GM21717 (cell line): Measurements from ENCODE around the gene CACNA1C.

Experiments
- ATAC-seq: cut with Tn5 transposase; IDR thresholded peaks from one replicate; pipeline ENCODE4 v1.9.1; 2021; ENCODE audit warnings: mild to moderate bottlenecking, moderate library complexity; ENCODE audit not compliant: unreplicated experiment

CACNA1C gene

GRCh38 chr12:2333491-2334195, 280.9 kb downstream of the CACNA1C start:
- ATAC-seq = no peak

- ATAC-seq = no peak
Measured at GRCh38 chr12:2334271-2334670, 281.5 kb downstream of the CACNA1C start.

- no peak for ATAC-seq
Measured at GRCh38 chr12:2334689-2335088, 281.9 kb downstream of the CACNA1C start.

- no peak for ATAC-seq
Measured at GRCh38 chr12:2335109-2335508, 282.3 kb downstream of the CACNA1C start.

GRCh38 chr12:2335513-2335912, 282.7 kb downstream of the CACNA1C start:
- no peak for ATAC-seq

GRCh38 chr12:2335916-2336315, 283.1 kb downstream of the CACNA1C start:
- ATAC-seq = no peak

GRCh38 chr12:2336409-2336829, 283.6 kb downstream of the CACNA1C start:
- ATAC-seq = peak; percentile 92

GRCh38 chr12:2337031-2338010, 284.5 kb downstream of the CACNA1C start:
- ATAC-seq = no peak

- ATAC-seq = no peak
Measured at GRCh38 chr12:2338381-2338780, 285.6 kb downstream of the CACNA1C start.

- no peak for ATAC-seq
Measured at GRCh38 chr12:2338991-2339431, 286.2 kb downstream of the CACNA1C start.

GRCh38 chr12:2341051-2341751, 288.4 kb downstream of the CACNA1C start:
- ATAC-seq = no peak

- no peak for ATAC-seq
Measured at GRCh38 chr12:2341871-2342270, 289.1 kb downstream of the CACNA1C start.

- ATAC-seq = no peak
Measured at GRCh38 chr12:2343681-2344080, 290.9 kb downstream of the CACNA1C start.

GRCh38 chr12:2344476-2344875, 291.7 kb downstream of the CACNA1C start:
- no peak for ATAC-seq

- ATAC-seq = no peak
Measured at GRCh38 chr12:2344885-2345284, 292.1 kb downstream of the CACNA1C start.

GRCh38 chr12:2345902-2346301, 293.1 kb downstream of the CACNA1C start:
- no peak for ATAC-seq

- ATAC-seq = no peak
Measured at GRCh38 chr12:2346416-2346815, 293.6 kb downstream of the CACNA1C start.

GRCh38 chr12:2347137-2347843, 294.5 kb downstream of the CACNA1C start:
- no peak for ATAC-seq

GRCh38 chr12:2347844-2348481, 295.2 kb downstream of the CACNA1C start:
- ATAC-seq = no peak

- no peak for ATAC-seq
Measured at GRCh38 chr12:2348482-2348852, 295.7 kb downstream of the CACNA1C start.
